AG09319 (cell line): ENCODE data around the gene ADGRE3.

Experiments used
- DNase-seq: peaks from one replicate; pipeline ENCODE4 v3.0.0-alpha.2; 2010; ENCODE audit warnings: low read depth; ENCODE audit errors: extremely low read depth
- TF ChIP-seq, protein P1 (sequence below): IDR thresholded peaks from 2 replicates; pipeline ENCODE4 v1.5.1; 2011; ENCODE audit warnings: low read depth, mild to moderate bottlenecking, inconsistent platforms, low read length, moderate library complexity

Gene ADGRE3, protein sequence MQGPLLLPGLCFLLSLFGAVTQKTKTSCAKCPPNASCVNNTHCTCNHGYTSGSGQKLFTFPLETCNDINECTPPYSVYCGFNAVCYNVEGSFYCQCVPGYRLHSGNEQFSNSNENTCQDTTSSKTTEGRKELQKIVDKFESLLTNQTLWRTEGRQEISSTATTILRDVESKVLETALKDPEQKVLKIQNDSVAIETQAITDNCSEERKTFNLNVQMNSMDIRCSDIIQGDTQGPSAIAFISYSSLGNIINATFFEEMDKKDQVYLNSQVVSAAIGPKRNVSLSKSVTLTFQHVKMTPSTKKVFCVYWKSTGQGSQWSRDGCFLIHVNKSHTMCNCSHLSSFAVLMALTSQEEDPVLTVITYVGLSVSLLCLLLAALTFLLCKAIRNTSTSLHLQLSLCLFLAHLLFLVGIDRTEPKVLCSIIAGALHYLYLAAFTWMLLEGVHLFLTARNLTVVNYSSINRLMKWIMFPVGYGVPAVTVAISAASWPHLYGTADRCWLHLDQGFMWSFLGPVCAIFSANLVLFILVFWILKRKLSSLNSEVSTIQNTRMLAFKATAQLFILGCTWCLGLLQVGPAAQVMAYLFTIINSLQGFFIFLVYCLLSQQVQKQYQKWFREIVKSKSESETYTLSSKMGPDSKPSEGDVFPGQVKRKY

DNA sequence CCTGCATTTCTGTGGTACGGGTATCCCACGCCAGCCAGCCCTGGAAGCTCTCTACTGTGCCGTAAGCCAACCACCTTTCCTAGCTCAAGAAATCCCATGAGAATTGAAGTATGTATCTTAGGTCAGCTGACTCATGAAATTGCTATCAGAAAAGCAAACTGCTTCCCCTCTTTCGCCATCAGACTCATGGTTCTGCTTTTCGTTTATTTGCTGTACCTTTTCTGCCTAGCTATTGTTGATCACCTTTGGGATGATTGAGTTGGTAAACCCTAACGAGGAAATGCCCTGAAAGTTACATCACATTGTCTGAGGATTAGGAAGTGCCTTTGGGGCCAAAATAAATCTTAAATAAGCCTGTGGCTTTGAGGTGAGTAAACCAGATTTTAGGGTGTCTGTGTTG lies at the start of gene ADGRE3:
Gene ADGRE3 (minus strand): TSS at position 81 of the 400 bp plus-strand sequence. CDS start 74 bp downstream, at position 7.
- DNase-seq: no peak
- TF ChIP-seq, protein P1, sequence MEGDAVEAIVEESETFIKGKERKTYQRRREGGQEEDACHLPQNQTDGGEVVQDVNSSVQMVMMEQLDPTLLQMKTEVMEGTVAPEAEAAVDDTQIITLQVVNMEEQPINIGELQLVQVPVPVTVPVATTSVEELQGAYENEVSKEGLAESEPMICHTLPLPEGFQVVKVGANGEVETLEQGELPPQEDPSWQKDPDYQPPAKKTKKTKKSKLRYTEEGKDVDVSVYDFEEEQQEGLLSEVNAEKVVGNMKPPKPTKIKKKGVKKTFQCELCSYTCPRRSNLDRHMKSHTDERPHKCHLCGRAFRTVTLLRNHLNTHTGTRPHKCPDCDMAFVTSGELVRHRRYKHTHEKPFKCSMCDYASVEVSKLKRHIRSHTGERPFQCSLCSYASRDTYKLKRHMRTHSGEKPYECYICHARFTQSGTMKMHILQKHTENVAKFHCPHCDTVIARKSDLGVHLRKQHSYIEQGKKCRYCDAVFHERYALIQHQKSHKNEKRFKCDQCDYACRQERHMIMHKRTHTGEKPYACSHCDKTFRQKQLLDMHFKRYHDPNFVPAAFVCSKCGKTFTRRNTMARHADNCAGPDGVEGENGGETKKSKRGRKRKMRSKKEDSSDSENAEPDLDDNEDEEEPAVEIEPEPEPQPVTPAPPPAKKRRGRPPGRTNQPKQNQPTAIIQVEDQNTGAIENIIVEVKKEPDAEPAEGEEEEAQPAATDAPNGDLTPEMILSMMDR: no peak

DNA sequence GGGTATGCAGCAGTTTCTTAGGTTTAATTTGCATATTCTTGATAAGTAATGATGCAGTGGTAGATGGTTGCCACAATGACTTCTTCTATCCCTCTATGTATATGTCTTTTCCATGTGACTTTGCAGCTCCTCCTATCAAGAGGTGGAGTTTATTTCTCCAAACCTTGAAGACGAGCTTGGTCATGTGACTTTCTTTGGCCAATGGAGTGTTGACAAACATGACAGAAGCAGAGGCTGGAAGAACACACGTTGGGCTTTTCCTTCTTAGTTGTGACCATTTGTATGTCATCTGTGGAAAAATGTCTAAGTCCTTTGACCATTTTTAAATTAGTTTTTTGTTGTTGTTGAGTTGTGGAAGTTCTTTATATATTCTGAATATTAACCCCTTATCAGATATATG lies 47.5 kb upstream of the ADGRE3 start:
- no peak for DNase-seq
- TF ChIP-seq, protein P1: no peak

DNA sequence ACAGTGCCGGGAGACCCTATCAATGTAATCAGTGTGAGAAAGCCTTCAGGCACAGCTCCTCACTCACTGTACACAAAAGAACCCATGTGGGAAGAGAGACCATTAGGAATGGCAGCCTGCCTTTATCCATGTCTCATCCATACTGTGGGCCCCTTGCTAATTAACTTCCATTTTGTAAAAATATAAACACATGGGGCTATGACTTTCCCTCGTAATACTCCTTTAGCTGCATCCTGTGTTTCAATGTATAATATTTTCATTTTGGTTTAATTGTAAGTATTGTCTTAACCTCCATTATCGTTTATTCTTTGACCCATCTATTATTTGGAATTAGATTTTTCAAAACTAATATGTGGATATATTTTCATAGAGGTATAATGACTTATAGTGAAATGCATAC lies 44.5 kb upstream of the ADGRE3 start:
- DNase-seq: no peak
- TF ChIP-seq, protein P1: no peak

DNA sequence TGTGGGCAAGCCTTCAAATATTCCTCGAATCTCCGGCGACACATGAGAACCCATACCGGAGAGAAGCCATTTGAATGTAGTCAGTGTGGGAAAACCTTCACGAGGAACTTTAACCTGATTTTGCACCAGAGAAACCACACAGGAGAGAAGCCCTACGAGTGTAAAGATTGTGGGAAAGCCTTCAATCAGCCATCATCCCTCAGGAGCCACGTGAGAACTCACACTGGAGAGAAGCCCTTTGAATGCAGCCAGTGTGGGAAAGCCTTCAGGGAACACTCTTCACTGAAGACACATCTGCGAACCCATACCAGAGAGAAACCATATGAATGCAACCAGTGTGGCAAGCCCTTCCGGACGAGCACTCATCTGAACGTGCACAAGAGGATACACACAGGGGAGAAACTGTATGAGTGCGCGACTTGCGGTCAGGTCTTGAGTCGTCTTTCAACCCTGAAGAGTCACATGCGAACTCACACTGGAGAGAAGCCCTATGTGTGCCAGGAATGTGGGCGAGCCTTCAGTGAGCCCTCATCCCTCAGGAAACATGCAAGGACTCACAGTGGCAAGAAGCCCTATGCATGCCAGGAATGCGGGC lies 44.0 kb upstream of the ADGRE3 start:
- DNase-seq: no peak
- TF ChIP-seq, protein P1: no peak

DNA sequence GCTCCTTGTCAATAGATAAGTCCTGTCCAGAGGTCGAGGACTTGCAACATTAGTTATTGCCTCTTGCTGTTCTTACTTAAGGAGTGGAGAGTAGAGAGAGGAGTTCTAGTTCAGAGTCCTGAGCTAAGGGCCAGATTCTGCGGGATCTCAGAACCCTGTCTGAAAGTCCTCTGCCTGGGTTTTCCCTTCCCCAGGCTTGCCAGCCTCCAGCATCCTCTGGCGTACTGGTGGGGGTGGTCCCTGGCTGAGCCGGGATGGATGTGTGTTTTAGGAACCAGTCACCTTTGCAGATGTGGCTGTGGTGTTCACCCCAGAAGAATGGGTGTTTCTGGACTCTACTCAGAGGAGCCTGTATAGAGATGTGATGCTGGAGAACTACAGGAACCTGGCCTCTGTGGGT lies 41.2 kb upstream of the ADGRE3 start:
- TF ChIP-seq, protein P1: no peak
- no peak for DNase-seq

DNA sequence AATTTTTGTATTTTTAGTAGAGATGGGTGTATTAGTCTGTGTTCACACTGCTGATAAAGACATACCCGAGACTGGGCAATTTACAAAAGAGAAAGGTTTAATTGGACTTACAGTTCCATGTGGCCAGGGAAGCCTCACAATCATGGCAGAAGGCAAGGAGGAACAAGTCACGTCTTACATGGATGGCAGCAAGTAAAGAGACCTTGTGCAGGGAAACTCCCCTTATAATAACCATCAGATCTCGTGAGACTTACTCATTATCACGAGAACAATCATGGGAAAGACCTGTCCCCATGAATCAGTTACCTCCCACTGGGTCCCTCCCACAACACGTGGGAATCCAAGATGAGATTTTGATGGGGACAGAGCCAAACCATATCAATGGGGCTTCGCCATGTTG lies 29.8 kb upstream of the ADGRE3 start:
- DNase-seq: no peak
- TF ChIP-seq, protein P1: no peak

DNA sequence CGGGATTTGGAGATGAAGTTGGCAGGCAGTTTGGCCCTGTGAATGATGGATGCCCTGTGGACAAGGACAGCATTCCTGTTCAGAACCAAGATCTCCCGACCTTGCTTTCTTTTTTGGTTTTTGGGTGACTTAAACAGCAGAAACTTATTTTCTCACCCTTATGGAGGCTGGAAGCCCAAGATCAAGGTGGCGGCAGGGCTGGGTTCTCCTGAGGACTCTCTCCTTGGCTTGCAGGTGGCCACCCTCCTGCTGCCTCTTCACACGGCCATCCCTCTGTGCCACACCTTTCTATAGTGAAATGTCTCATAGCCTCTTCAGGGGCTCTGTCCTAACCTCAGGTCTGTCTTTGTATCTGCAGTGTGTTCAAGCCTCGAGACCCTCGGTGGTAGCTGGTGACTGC lies 29.2 kb upstream of the ADGRE3 start:
- TF ChIP-seq, protein P1: no peak
- no peak for DNase-seq
